Suprapubic skin (tissue), 4 donors: ENCODE measurements around the gene NPC1L1. TPM values are rescaled to one million over a fixed set of nuclear protein-coding genes. Genes with fewer than 3 reads are reported as not detected.
"Not testable (repeated sequence)": the region's sequence is repeated elsewhere in the genome, so short reads cannot be mapped to it uniquely, and the experiment has no call there.

Experiments
- DNase-seq, 2 donors: peaks; one replicate each; pipeline ENCODE4 v3.0.0-alpha.2; 2019; ENCODE audit warnings: low spot score in 2 of 2
- H3K27ac ChIP-seq: fragments of 200-600 bp; sonication (generic); one replicate; pipeline ENCODE4 v1.5.1; 2019
- H3K27me3 ChIP-seq: fragments of 200-600 bp; sonication (generic); one replicate; pipeline ENCODE4 v1.5.1; 2019
- H3K36me3 ChIP-seq: fragments of 200-600 bp; sonication (generic); one replicate; pipeline ENCODE4 v1.5.1; 2019
- H3K4me1 ChIP-seq: fragments of 200-600 bp; sonication (generic); one replicate; pipeline ENCODE4 v1.5.1; 2019
- H3K4me3 ChIP-seq: fragments of 200-600 bp; sonication (generic); one replicate; pipeline ENCODE4 v1.5.1; 2019; ENCODE audit warnings: mild to moderate bottlenecking
- H3K9me3 ChIP-seq: fragments of 200-600 bp; sonication (generic); one replicate; pipeline ENCODE4 v1.5.1; 2019
- EP300 ChIP-seq: sonication (generic); formaldehyde crosslinking; IDR thresholded peaks from one replicate; pipeline ENCODE4 v1.6.1; 2017; ENCODE audit warnings: antibody characterized with exemption
- POLR2A ChIP-seq, 2 donors: fragments of 450-650 bp; IDR thresholded peaks; one replicate each; pipeline ENCODE4 v1.6.1; 2017; ENCODE audit warnings: antibody characterized with exemption in 2 of 2, mild to moderate bottlenecking in 2 of 2, moderate library complexity in 2 of 2
- POLR2AphosphoS5 ChIP-seq, 3 donors: sonication (generic); formaldehyde crosslinking; IDR thresholded peaks; one replicate each; pipeline ENCODE4 v1.6.1; 2017; ENCODE audit warnings: antibody characterized with exemption in 3 of 3
- WGBS: methylation state at CpG from one replicate; pipeline ENCODE4 v1.1.5; 2018; 5-methylcytosine and 5-hydroxymethylcytosine counted together
- total RNA-seq, 4 donors: library from RNA; depleted of rRNA; stranded (reverse); fragments of >200 nt; gene quantifications; one replicate each; pipeline ENCODE4 v1.1.0, GENCODE V29; 2016
- TF ChIP-seq, protein P1 (sequence below), 2 donors: fragments of 200-600 bp in 1 of 2; fragments of 450-650 bp in 1 of 2; sonication (generic) in 1 of 2; IDR thresholded peaks; one replicate each; pipeline ENCODE4 v1.5.1; 2016 to 2019; ENCODE audit warnings: antibody characterized with exemption in 2 of 2, mild to moderate bottlenecking in 1 of 2, moderate library complexity in 1 of 2

NPC1L1 gene
- total RNA-seq, 4 donors from 2014 or later: 0.24 TPM; not detected in 3

DNA sequence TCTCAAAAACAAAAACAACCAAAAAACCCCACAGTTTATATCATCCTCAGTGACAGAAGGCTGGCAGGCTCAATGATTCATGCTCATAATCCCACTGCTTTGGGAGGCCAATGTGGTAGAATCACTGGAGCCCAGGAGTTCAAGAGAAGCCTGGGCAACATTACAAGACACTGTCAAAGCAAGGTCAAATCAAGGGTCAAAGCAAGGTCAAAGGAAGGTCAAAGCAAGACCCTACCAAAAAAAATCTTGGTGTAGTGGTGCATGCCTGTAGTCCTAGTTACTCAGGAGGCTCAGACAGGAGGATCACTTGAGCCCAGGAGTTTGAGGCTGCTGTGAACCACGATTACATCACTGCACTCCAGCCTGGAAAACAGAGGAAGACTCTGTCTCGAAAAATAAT is 14.2 kb upstream of the NPC1L1 start:
- no peaks in the 10 kb centered on the region for H3K4me1 ChIP-seq
- 81% methylated on average over 2 of the region's 2 CpGs for WGBS
- no peak overlapping the region for H3K27ac ChIP-seq
- H3K27me3 ChIP-seq: no peaks in the 10 kb centered on the region
- TF ChIP-seq, protein P1, sequence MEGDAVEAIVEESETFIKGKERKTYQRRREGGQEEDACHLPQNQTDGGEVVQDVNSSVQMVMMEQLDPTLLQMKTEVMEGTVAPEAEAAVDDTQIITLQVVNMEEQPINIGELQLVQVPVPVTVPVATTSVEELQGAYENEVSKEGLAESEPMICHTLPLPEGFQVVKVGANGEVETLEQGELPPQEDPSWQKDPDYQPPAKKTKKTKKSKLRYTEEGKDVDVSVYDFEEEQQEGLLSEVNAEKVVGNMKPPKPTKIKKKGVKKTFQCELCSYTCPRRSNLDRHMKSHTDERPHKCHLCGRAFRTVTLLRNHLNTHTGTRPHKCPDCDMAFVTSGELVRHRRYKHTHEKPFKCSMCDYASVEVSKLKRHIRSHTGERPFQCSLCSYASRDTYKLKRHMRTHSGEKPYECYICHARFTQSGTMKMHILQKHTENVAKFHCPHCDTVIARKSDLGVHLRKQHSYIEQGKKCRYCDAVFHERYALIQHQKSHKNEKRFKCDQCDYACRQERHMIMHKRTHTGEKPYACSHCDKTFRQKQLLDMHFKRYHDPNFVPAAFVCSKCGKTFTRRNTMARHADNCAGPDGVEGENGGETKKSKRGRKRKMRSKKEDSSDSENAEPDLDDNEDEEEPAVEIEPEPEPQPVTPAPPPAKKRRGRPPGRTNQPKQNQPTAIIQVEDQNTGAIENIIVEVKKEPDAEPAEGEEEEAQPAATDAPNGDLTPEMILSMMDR (IDR thresholded peaks at IDR 0.05): no peak
- TF ChIP-seq POLR2A (IDR thresholded peaks at IDR 0.05) (no peak), EP300 (no peak), POLR2AphosphoS5 (IDR thresholded peaks at IDR 0.05) (no peak)
- no peaks in the 10 kb centered on the region for H3K36me3 ChIP-seq
- H3K4me3 ChIP-seq: no peak overlapping the region
- no peak for DNase-seq
- no peaks in the 10 kb centered on the region for H3K9me3 ChIP-seq

DNA sequence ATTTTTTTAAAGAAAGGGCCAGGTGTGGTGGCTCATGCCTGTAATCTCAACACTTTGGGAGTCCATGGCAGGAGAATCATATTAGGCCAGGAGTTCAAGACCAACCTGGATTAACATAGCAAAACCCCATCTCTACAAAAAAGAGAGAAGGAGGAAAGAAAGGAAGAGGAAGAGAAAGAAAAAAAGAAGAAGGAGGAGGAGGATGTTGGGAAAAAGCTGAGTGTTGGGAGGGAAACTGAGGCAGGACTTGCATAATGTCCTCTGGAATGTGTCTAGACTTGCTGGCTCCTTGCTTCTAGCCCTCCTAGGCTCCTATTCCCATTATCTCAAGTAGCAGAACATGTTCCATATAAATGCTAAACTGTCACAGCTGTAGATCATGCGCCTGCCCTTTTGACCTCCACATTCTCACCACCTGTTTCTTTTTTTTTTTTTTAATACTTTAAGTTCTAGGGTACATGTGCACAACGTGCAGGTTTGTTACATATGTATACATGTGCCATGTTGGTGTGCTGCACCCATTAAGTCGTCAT is 11.4 kb upstream of the NPC1L1 start:
- not testable (repeated sequence) for H3K9me3 ChIP-seq, H3K36me3 ChIP-seq, H3K4me1 ChIP-seq, H3K27me3 ChIP-seq, H3K4me3 ChIP-seq, DNase-seq, H3K27ac ChIP-seq
- 51% methylated on average over 3 of the region's 3 CpGs for WGBS

DNA sequence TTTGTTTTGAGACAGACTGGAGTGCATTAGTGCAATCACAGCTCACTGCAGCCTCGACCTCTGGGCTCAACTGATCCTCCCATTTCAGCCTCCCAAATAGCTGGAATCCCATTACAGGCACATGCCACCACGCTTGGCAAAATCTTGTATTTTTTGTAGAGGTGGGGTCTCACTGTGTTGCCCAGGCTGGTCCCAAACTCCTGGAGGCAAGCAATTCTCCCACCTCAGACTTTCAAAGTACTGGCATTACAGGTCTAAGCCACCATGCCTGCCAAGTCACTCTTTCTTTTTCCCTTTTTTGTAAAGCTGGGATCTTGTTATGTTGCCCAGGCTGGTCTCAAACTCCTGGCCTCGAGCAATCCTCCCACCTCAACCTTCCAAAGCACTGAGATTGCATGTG is 8.3 kb upstream of the NPC1L1 start:
- no peaks in the 10 kb centered on the region for H3K27me3 ChIP-seq
- TF ChIP-seq, protein P1 (IDR thresholded peaks at IDR 0.05): no peak
- TF ChIP-seq EP300 (no peak), POLR2A (IDR thresholded peaks at IDR 0.05) (no peak), POLR2AphosphoS5 (IDR thresholded peaks at IDR 0.05) (no peak)
- no peaks in the 10 kb centered on the region for H3K9me3 ChIP-seq
- H3K4me3 ChIP-seq: no peak overlapping the region
- DNase-seq: no peak
- H3K4me1 ChIP-seq: peaks cover 4% of the 10 kb centered on the region
- 75% methylated on average over 3 of the region's 3 CpGs for WGBS
- no peaks in the 10 kb centered on the region for H3K36me3 ChIP-seq
- H3K27ac ChIP-seq: no peak overlapping the region

DNA sequence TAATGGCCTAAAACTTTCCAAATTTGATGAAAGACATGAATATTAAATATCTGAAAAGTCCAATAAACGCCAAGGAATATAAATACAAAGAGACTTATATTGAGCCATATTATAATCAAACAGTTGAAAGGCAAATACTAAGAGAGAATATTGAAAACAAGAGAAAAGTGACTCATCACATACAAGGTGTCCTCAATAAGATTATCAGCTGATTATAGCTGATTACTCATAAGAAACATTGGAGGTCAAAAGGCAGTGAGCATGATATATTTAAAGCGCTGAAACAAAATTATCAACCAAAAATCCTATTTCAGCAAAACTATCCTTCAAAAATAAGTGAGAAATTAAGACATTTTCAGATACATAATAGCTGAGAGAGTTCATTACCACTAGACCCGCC is 7.8 kb upstream of the NPC1L1 start:
- Histone ChIP-seq H3K27ac (no peak overlapping the region), H3K36me3 (no peaks in the 10 kb centered on the region), H3K4me1 (peaks cover 9% of the 10 kb centered on the region), H3K9me3 (no peaks in the 10 kb centered on the region), H3K27me3 (no peaks in the 10 kb centered on the region), H3K4me3 (no peak overlapping the region)
- WGBS: 87% methylated on average over 3 of the region's 3 CpGs
- TF ChIP-seq POLR2A (IDR thresholded peaks at IDR 0.05) (no peak), POLR2AphosphoS5 (IDR thresholded peaks at IDR 0.05) (no peak), EP300 (no peak)
- TF ChIP-seq, protein P1 (IDR thresholded peaks at IDR 0.05): no peak
- DNase-seq: no peak

DNA sequence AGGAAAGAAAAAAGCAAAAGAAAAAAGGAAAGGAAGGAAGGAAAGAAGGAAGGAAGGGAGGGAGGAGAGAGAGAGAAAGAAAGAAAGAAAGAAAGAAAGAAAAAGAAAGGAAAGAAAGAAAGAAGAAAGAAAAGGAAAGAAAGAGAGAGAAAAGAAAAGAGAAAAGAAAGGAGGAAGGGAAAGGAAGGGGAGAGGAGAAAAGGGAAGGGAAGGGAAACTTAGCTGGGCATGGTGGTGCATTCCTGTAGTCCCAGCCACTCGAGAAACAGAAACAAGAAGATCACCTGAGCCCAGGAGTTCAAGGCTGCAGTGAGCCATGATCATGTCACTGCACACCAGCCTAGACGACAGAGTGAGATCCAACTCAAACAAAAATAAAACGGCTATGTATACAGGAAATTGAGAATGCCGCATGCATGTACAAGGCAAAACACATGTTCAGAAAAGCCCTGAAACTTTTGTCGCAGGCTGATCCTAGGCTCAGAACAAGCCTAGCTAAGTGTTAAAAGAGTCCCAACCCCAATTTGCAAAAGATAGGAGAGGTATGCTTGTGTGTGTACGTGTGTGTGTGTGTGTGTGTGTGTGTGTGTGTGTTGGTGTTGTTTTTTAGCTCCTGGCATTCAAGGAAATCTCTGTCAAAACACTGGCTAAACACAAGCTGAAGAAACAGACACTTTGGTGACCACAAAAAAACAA is 6.6 kb upstream of the NPC1L1 start:
- Histone ChIP-seq H3K4me3 (no peak overlapping the region), H3K9me3 (no peaks in the 10 kb centered on the region), H3K36me3 (no peaks in the 10 kb centered on the region), H3K27ac (no peak overlapping the region), H3K4me1 (peaks cover 17% of the 10 kb centered on the region), H3K27me3 (no peaks in the 10 kb centered on the region)
- TF ChIP-seq, protein P1 (IDR thresholded peaks at IDR 0.05): no peak
- TF ChIP-seq POLR2A (IDR thresholded peaks at IDR 0.05) (no peak), POLR2AphosphoS5 (IDR thresholded peaks at IDR 0.05) (no peak), EP300 (no peak)
- WGBS: 43% methylated on average over 6 of the region's 6 CpGs
- DNase-seq: no peak
